Uterus (tissue), 4 donors: ENCODE measurements around the gene IGF2BP1. TPM values are rescaled to one million over a fixed set of nuclear protein-coding genes. Genes with fewer than 3 reads are reported as not detected.

Experiments
- DNase-seq, 2 donors: peaks; one replicate each; pipeline ENCODE4 v3.0.0-alpha.2; 2019 to 2020
- H3K27ac ChIP-seq, 2 donors: fragments of 200-600 bp; sonication (generic); 1 replicate in 1 of 2; 2 replicates in 1 of 2; pipeline ENCODE4 v1.5.1; 2016 to 2018
- H3K27me3 ChIP-seq, 2 donors: fragments of 200-600 bp; sonication (generic); one replicate each; pipeline ENCODE4 v1.5.1; 2018 to 2019; ENCODE audit warnings: control low read depth in 1 of 2
- H3K36me3 ChIP-seq, 2 donors: fragments of 200-600 bp; sonication (generic); one replicate each; pipeline ENCODE4 v1.5.1; 2019; ENCODE audit warnings: control low read depth in 1 of 2
- H3K4me1 ChIP-seq, 2 donors: fragments of 200-600 bp; sonication (generic); one replicate each; pipeline ENCODE4 v1.5.1; 2018 to 2019; ENCODE audit warnings: control low read depth in 1 of 2
- H3K4me3 ChIP-seq, 2 donors: fragments of 200-600 bp; sonication (generic); 1 replicate in 1 of 2; 2 replicates in 1 of 2; pipeline ENCODE4 v1.5.1; 2018 to 2019; ENCODE audit warnings: mild to moderate bottlenecking in 1 of 2
- H3K9me3 ChIP-seq, 2 donors: fragments of 200-600 bp; sonication (generic); one replicate each; pipeline ENCODE4 v1.5.1; 2019; ENCODE audit warnings: control low read depth in 1 of 2
- POLR2A ChIP-seq, 2 donors: fragments of 450-650 bp; IDR thresholded peaks; one replicate each; pipeline ENCODE4 v1.6.1; 2016; ENCODE audit warnings: antibody characterized with exemption in 2 of 2, mild to moderate bottlenecking in 1 of 2, moderate library complexity in 1 of 2
- intact Hi-C: fragments of 100-400 bp; cut with DNase I; formaldehyde crosslinking; loops from one replicate; pipeline ENCODE4 v1.15.1; 2023; ENCODE audit warnings: low total_unique reads
- total RNA-seq, 4 donors: library from RNA; depleted of rRNA in 3 of 4; stranded (reverse); fragments of >200 nt in 3 of 4; gene quantifications; one replicate each; pipeline versions ENCODE4 v1.1.0 to v1.2.4, GENCODE V29; 2014 to 2023
- TF ChIP-seq, protein P1 (sequence below), 4 experiments: fragments of 200-600 bp in 2 of 4; fragments of 450-650 bp in 2 of 4; sonication (generic) in 2 of 4; IDR thresholded peaks; one replicate each; pipeline ENCODE4 v1.5.1; 2016 to 2019; ENCODE audit warnings: antibody characterized with exemption in 4 of 4, mild to moderate bottlenecking in 2 of 4, moderate library complexity in 1 of 4
- donor health status: DM: yes; HTN: yes; CAD: no.

The IGF2BP1 gene
- total RNA-seq, 4 donors from 2014 or later, result under 0.01 to 1.8 TPM; not detected in 2

DNA sequence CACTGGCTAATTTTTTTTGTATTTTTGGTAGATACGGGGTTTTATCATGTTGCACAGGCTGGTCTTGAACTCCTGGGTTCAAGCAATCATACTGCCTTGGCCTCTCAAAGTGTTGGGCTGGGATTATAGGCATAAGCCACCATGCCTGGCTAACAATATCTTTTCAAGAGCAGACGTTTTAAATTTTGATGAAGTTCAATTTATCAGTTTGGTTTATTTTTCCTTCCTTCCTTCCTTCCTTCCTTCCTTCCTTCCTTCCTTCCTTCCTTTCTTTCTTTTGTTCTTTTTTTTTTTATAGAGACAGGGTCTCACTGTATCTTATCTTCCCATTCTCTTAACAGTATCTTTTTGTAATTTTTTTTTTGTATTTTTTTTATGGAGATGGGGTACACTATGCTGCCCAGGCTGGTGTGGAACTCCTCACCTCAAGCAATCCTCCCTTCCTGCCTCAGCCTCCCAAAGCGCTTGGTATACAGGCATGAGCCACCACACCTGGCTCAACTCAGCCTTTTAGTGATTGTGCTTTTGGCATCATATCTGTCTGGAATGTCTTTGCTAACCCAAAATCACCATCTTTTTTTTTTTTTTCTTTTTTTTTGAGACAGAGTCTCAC is 15.2 kb upstream of the IGF2BP1 start:
- Histone ChIP-seq H3K9me3 (peaks cover 0 to 5% of the 10 kb centered on the region in 2 donors), H3K27ac (no peak overlapping the region), H3K4me1 (no peaks in the 10 kb centered on the region), H3K36me3 (no peaks in the 10 kb centered on the region), H3K4me3 (no peak overlapping the region), H3K27me3 (no peaks in the 10 kb centered on the region)
- intact Hi-C loops, result no loop called here
- TF ChIP-seq, protein P1, sequence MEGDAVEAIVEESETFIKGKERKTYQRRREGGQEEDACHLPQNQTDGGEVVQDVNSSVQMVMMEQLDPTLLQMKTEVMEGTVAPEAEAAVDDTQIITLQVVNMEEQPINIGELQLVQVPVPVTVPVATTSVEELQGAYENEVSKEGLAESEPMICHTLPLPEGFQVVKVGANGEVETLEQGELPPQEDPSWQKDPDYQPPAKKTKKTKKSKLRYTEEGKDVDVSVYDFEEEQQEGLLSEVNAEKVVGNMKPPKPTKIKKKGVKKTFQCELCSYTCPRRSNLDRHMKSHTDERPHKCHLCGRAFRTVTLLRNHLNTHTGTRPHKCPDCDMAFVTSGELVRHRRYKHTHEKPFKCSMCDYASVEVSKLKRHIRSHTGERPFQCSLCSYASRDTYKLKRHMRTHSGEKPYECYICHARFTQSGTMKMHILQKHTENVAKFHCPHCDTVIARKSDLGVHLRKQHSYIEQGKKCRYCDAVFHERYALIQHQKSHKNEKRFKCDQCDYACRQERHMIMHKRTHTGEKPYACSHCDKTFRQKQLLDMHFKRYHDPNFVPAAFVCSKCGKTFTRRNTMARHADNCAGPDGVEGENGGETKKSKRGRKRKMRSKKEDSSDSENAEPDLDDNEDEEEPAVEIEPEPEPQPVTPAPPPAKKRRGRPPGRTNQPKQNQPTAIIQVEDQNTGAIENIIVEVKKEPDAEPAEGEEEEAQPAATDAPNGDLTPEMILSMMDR (IDR thresholded peaks at IDR 0.05), result no peak
- TF ChIP-seq POLR2A (IDR thresholded peaks at IDR 0.05), result no peak
- DNase-seq, result no peak

DNA sequence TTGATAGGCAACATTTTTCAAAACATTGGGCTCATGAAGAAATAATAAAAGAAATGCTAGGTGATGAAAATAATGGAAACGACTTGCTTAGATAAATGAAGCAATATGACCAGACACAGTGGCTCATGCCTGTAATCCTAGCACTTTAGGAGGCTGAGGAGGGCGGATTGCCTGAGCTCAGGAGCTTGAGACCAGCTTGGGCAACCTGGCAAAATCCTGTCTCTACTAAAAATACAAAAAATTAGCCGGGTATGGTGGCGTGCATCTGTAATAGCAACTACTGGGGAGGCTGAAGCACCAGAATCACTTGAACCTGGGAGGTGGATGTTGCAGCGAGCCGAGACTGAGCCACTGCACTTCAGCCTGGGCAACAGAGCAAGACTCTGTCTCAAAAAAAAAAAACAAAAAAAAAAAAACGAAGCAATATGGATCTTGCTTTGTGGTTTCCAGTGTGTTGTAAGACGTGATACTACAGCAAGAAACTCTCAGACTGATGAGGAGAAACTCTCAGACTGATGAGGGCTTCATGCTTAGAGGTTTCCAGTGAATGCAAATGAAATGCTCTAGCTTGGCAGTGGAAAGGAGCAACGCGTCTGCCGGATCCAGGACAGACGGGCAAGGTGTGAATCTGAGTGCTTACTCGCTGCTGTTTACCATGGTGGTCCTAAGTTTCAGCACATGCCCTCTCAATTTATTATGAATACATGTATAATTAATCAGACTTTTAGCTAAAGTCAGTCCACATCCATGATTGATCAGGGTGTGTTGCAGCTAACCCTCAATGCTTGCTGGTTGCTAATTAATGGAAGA is 11.5 kb upstream of the IGF2BP1 start:
- intact Hi-C loops, result no loop called here
- Histone ChIP-seq H3K27ac (no peak overlapping the region), H3K4me1 (no peaks in the 10 kb centered on the region), H3K9me3 (peaks cover 0 to 5% of the 10 kb centered on the region in 2 donors), H3K36me3 (no peaks in the 10 kb centered on the region), H3K4me3 (no peak overlapping the region), H3K27me3 (peaks cover 0 to 19% of the 10 kb centered on the region in 2 donors)
- TF ChIP-seq, protein P1 (IDR thresholded peaks at IDR 0.05), result no peak
- no peak for TF ChIP-seq POLR2A (IDR thresholded peaks at IDR 0.05)
- no peak for DNase-seq

DNA sequence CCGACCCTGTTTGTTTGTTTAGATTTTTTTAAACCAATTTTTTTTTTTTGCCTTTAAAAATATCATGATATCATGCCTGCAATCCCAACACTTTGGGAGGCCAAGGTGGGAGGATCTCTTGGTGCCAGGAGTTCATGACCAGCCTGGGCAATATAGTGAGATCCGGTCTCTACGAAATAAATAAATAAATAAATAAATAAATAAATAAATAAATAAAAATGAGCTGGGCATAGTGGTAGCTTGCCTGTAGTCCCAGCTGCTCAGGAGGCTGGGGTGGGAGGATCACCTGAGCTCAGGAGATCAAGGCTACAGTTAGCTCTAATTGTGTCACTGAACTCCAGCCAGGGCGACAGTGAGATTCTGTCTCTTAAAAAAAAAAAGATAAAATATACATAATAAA is 8.1 kb upstream of the IGF2BP1 start:
- TF ChIP-seq, protein P1 (IDR thresholded peaks at IDR 0.05), result no peak
- TF ChIP-seq POLR2A (IDR thresholded peaks at IDR 0.05), result no peak
- H3K27ac ChIP-seq, result no peak overlapping the region
- intact Hi-C loops, result no loop called here
- no peaks in the 10 kb centered on the region for H3K4me1 ChIP-seq
- DNase-seq, result no peak
- no peaks in the 10 kb centered on the region for H3K36me3 ChIP-seq
- H3K27me3 ChIP-seq, result peaks cover 13 to 54% of the 10 kb centered on the region in 2 donors
- peaks cover 0 to 2% of the 10 kb centered on the region in 2 donors for H3K9me3 ChIP-seq
- no peak overlapping the region for H3K4me3 ChIP-seq

DNA sequence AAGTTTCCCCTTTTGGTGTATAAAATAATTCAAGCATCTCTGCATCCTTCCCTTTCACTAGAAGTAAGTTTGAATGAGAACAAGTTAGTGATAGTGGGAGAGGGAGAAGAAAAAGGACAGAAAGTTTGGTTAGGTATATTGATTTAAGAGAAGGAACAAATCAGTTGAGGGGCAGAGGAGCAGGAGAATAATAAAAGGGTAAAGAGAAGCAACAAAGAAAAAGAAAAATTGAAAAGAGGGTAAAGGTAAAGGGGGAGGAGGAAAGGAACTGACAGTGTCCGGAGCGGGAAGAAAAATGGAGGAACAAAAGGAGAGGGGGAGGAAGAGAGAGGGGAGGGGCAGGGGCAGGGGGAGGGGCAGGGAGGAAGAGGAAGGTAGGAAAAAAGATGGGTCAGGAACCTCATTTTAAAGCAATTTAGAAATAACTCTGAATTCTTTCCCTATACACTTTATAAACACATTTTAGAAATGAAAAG is 6.3 kb upstream of the IGF2BP1 start:
- Histone ChIP-seq H3K27me3 (peaks cover 20 to 72% of the 10 kb centered on the region in 2 donors), H3K4me1 (peaks cover 0 to 3% of the 10 kb centered on the region in 2 donors), H3K36me3 (no peaks in the 10 kb centered on the region), H3K27ac (no peak overlapping the region), H3K4me3 (no peak overlapping the region), H3K9me3 (peaks cover 0 to 2% of the 10 kb centered on the region in 2 donors)
- intact Hi-C loops, result no loop called here
- DNase-seq, result no peak
- TF ChIP-seq, protein P1 (IDR thresholded peaks at IDR 0.05), result no peak
- TF ChIP-seq POLR2A (IDR thresholded peaks at IDR 0.05), result no peak

DNA sequence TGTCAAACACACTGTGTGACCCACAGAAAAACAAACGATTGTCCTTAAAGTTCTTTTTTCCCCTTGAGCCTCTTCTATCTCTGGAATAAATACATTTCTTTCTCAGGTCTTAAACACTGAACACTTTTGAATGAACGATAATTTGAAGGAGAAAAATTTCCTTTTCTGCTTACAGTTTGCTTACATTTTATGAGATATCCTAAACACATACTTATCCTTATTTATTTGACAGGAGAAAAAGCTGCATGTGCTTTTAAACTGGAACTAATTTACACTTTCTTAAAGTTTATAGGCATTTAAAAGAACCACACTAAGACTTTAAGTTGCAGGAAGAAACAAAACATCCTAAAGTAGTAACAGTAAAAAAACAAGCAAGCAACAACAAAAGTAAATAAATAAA is 4.7 kb upstream of the IGF2BP1 start:
- intact Hi-C loops, result no loop called here
- Histone ChIP-seq H3K4me3 (no peak overlapping the region), H3K36me3 (no peaks in the 10 kb centered on the region), H3K4me1 (peaks cover 0 to 7% of the 10 kb centered on the region in 2 donors), H3K9me3 (peaks cover 0 to 2% of the 10 kb centered on the region in 2 donors), H3K27me3 (peaks cover 25 to 87% of the 10 kb centered on the region in 2 donors), H3K27ac (no peak overlapping the region)
- no peak for DNase-seq
- TF ChIP-seq, protein P1 (IDR thresholded peaks at IDR 0.05), result no peak
- TF ChIP-seq POLR2A (IDR thresholded peaks at IDR 0.05), result no peak
